ENCODE measurements around the gene ITGB8.

- TF ChIP-seq POLR2A (IDR thresholded peaks at IDR 0.05) (no peak), POLR2AphosphoS5 (IDR thresholded peaks at IDR 0.05) (no peak), CTCF (IDR thresholded peaks at IDR 0.05) (no peak), EP300 (IDR thresholded peaks at IDR 0.05) (no peak)
These were observed 20.4 kb upstream of the ITGB8 start for GRCh38 chr7:20310301-20310700.

Data from upper lobe of left lung (tissue), 4 donors.